ENCODE results near the gene KLK15. TPM values are rescaled to one million over a fixed set of nuclear protein-coding genes. Genes with fewer than 3 reads are reported as not detected.

Gene KLK15, protein sequence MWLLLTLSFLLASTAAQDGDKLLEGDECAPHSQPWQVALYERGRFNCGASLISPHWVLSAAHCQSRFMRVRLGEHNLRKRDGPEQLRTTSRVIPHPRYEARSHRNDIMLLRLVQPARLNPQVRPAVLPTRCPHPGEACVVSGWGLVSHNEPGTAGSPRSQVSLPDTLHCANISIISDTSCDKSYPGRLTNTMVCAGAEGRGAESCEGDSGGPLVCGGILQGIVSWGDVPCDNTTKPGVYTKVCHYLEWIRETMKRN
- not detected for total RNA-seq
- not detected for polyA plus RNA-seq
- long read RNA-seq, donor 1, result 0 reads
- long read RNA-seq, donor 2, result 0 reads

GRCh38 chr19:50833117-50833801 is at the start of gene KLK15:
TSS of gene KLK15 (minus strand) at chr19:50833574. CDS start at chr19:50831492, 2,082 bp downstream.
- H3K9me3 ChIP-seq, result no peaks in the 10 kb centered on the region
- TF ChIP-seq, protein P1, sequence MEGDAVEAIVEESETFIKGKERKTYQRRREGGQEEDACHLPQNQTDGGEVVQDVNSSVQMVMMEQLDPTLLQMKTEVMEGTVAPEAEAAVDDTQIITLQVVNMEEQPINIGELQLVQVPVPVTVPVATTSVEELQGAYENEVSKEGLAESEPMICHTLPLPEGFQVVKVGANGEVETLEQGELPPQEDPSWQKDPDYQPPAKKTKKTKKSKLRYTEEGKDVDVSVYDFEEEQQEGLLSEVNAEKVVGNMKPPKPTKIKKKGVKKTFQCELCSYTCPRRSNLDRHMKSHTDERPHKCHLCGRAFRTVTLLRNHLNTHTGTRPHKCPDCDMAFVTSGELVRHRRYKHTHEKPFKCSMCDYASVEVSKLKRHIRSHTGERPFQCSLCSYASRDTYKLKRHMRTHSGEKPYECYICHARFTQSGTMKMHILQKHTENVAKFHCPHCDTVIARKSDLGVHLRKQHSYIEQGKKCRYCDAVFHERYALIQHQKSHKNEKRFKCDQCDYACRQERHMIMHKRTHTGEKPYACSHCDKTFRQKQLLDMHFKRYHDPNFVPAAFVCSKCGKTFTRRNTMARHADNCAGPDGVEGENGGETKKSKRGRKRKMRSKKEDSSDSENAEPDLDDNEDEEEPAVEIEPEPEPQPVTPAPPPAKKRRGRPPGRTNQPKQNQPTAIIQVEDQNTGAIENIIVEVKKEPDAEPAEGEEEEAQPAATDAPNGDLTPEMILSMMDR (IDR thresholded peaks at IDR 0.05), result no peak
- DNase-seq (peak in 1 of 2 donors; percentile 12), ATAC-seq (no peak)
- H3K36me3 ChIP-seq (ENCODE audit: insufficient read depth in 1 of 2, low read depth in 1 of 2), result no peaks in the 10 kb centered on the region
- intact Hi-C loops (cut with DNase I), result no loop called here
- peaks cover 0 to 41% (median 8%) of the 10 kb centered on the region in 3 donors for H3K27me3 ChIP-seq (ENCODE audit: insufficient read depth in 3 of 3, low read length in 2 of 3)
- H3K27ac ChIP-seq, result no peak within 1 kb of the TSS
- H3K4me3 ChIP-seq, result no peak within 1 kb of the TSS
- WGBS, 3 donors, result 63 to 68% (median 68%) methylated on average over 8 of the region's 8 CpGs
- H3K4me1 ChIP-seq, result no peaks in the 10 kb centered on the region

GRCh38 chr19:50882188-50882587 is 48.8 kb upstream of the KLK15 start:
- intact Hi-C loops (cut with DNase I), result no loop called here

DNA sequence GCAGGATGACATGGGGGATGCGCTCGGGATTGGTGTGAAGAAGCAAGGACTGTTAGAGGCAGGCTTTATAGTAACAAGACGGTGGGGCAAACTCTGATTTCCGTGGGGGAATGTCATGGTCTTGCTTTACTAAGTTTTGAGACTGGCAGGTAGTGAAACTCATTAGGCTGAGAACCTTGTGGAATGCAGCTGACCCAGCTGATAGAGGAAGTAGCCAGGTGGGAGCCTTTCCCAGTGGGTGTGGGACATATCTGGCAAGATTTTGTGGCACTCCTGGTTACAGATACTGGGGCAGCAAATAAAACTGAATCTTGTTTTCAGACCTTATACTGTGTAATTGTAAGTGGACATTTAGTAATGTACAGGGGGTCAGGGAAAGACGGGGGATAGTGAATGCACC is 46.9 kb upstream of the KLK15 start:
- intact Hi-C loops (cut with DNase I), result no loop called here
- 69 to 81% (median 73%) methylated on average over 5 of the region's 5 CpGs for WGBS, 3 donors
- no peak for DNase-seq
- H3K27me3 ChIP-seq (ENCODE audit: insufficient read depth in 3 of 3, low read length in 2 of 3), result peaks cover 0 to 6% (median 0%) of the 10 kb centered on the region in 3 donors
- no peaks in the 10 kb centered on the region for H3K9me3 ChIP-seq
- no peak overlapping the region for H3K27ac ChIP-seq
- ATAC-seq, result no peak
- TF ChIP-seq, protein P1 (IDR thresholded peaks at IDR 0.05), result no peak
- no peaks in the 10 kb centered on the region for H3K4me1 ChIP-seq
- no peaks in the 10 kb centered on the region for H3K36me3 ChIP-seq (ENCODE audit: insufficient read depth in 1 of 2, low read depth in 1 of 2)
- no peak overlapping the region for H3K4me3 ChIP-seq

More at GRCh38 chr19:50882188-50882587, 48.8 kb upstream of the KLK15 start:
- Histone ChIP-seq H3K27me3 (ENCODE audit: insufficient read depth in 3 of 3, low read length in 2 of 3) (no peaks in the 10 kb centered on the region), H3K9me3 (no peaks in the 10 kb centered on the region), H3K4me3 (no peak overlapping the region), H3K36me3 (ENCODE audit: insufficient read depth in 1 of 2, low read depth in 1 of 2) (no peaks in the 10 kb centered on the region), H3K27ac (no peak overlapping the region), H3K4me1 (no peaks in the 10 kb centered on the region)
- WGBS, 3 donors, result 53 to 58% (median 53%) methylated on average over 3 of the region's 3 CpGs
- no peak for ATAC-seq
- TF ChIP-seq, protein P1 (IDR thresholded peaks at IDR 0.05), result no peak
- no peak for DNase-seq

DNA sequence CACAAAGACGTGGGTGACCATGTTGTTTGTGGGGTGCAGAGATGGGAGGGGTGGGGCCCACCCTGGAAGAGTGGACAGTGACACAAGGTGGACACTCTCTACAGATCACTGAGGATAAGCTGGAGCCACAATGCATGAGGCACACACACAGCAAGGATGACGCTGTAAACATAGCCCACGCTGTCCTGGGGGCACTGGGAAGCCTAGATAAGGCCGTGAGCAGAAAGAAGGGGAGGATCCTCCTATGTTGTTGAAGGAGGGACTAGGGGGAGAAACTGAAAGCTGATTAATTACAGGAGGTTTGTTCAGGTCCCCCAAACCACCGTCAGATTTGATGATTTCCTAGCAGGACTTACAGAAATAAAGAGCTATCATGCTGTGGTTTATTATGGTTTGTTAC is 45.5 kb upstream of the KLK15 start:
- Histone ChIP-seq H3K36me3 (ENCODE audit: insufficient read depth in 1 of 2, low read depth in 1 of 2) (no peaks in the 10 kb centered on the region), H3K4me3 (no peak overlapping the region), H3K27ac (no peak overlapping the region), H3K9me3 (no peaks in the 10 kb centered on the region), H3K27me3 (ENCODE audit: insufficient read depth in 3 of 3, low read length in 2 of 3) (peaks cover 0 to 14% (median 3%) of the 10 kb centered on the region in 3 donors), H3K4me1 (no peaks in the 10 kb centered on the region)
- ATAC-seq (no peak), DNase-seq (no peak)
- intact Hi-C loops (cut with DNase I), result no loop called here
- TF ChIP-seq, protein P1 (IDR thresholded peaks at IDR 0.05), result no peak
- WGBS, 3 donors, result 61 to 63% (median 62%) methylated on average over 5 of the region's 5 CpGs
